ENCODE data around the gene U2SURP. TPM values are rescaled to one million over a fixed set of nuclear protein-coding genes. Genes with fewer than 3 reads are reported as not detected.

Gene U2SURP
- total RNA-seq, 1 donor from 2014 or later = 68.6 TPM

DNA sequence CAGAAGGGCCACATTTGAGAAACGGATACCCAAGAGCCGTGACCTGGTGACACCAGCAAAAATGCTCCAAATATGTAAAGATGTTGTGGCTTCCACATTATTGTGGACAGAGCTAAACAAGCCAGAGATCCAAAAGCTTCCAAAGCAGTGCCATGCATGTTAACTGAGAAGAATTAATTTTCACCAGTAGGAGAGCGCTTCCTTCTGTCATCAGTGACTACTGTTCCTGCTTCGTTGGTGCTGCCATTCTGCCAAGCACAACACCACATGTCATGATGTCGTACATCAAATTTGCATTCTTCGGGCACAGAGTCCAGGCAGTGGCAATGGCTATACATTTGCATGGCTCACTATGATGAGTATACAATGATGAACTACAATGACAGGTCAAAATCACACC is 99.1 kb downstream of the U2SURP start:
- no peak overlapping the region for H3K27ac ChIP-seq
- H3K36me3 ChIP-seq = no peaks in the 10 kb centered on the region
- no peak overlapping the region for H3K4me3 ChIP-seq
- DNase-seq (ENCODE audit: low spot score in 2 of 2) = no peak
- no peaks in the 10 kb centered on the region for H3K27me3 ChIP-seq
- no peaks in the 10 kb centered on the region for H3K4me1 ChIP-seq
- TF ChIP-seq, protein P1, sequence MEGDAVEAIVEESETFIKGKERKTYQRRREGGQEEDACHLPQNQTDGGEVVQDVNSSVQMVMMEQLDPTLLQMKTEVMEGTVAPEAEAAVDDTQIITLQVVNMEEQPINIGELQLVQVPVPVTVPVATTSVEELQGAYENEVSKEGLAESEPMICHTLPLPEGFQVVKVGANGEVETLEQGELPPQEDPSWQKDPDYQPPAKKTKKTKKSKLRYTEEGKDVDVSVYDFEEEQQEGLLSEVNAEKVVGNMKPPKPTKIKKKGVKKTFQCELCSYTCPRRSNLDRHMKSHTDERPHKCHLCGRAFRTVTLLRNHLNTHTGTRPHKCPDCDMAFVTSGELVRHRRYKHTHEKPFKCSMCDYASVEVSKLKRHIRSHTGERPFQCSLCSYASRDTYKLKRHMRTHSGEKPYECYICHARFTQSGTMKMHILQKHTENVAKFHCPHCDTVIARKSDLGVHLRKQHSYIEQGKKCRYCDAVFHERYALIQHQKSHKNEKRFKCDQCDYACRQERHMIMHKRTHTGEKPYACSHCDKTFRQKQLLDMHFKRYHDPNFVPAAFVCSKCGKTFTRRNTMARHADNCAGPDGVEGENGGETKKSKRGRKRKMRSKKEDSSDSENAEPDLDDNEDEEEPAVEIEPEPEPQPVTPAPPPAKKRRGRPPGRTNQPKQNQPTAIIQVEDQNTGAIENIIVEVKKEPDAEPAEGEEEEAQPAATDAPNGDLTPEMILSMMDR (IDR thresholded peaks at IDR 0.05) = no peak
- intact Hi-C loops (cut with DNase I) = no loop called here
- H3K9me3 ChIP-seq = peaks cover 2 to 11% of the 10 kb centered on the region in 2 donors

DNA sequence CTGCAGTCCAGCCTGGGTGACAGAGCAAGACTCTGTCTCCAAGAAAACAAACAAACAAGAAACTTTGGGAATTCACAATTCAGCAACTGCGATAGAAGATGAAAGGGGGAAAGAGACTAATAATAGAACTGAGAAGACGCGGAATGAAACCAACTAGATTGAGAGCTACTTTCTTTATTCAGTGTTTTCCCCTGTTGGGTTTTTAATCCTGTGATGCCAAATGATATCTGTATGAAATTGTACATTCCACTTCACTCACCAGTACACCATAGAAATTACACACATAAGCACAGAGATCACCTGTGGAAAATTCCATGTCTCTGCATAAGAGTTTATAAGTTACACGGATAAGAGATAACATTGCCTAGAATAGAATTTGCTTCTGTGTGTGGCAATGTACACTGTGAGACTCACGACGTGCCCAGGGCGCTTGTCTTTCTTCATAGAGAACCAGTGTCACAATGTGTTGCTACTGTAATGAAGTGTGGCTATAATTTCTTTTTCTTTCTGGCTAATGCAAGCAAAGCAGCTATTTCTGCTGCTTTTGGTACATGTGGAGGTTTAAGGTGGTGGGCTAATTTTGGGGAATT is 100.5 kb downstream of the U2SURP start:
- H3K27me3 ChIP-seq = no peaks in the 10 kb centered on the region
- no peaks in the 10 kb centered on the region for H3K36me3 ChIP-seq
- no peak for DNase-seq (ENCODE audit: low spot score in 2 of 2)
- H3K27ac ChIP-seq = no peak overlapping the region
- intact Hi-C loops (cut with DNase I) = no loop called here
- H3K4me3 ChIP-seq = no peak overlapping the region
- H3K4me1 ChIP-seq = no peaks in the 10 kb centered on the region
- peaks cover 5 to 16% of the 10 kb centered on the region in 2 donors for H3K9me3 ChIP-seq
- TF ChIP-seq, protein P1 (IDR thresholded peaks at IDR 0.05) = no peak

GRCh38 chr3:143103652-143104051 is 102.3 kb downstream of the U2SURP start:
- H3K4me3 ChIP-seq = no peak overlapping the region
- peaks cover 5 to 16% of the 10 kb centered on the region in 2 donors for H3K9me3 ChIP-seq
- TF ChIP-seq, protein P1 (IDR thresholded peaks at IDR 0.05) = no peak
- no peak for DNase-seq (ENCODE audit: low spot score in 2 of 2)
- no peak overlapping the region for H3K27ac ChIP-seq
- no peaks in the 10 kb centered on the region for H3K4me1 ChIP-seq
- intact Hi-C loops (cut with DNase I) = no loop called here
- H3K36me3 ChIP-seq = no peaks in the 10 kb centered on the region
- no peaks in the 10 kb centered on the region for H3K27me3 ChIP-seq

- H3K4me3 ChIP-seq = no peak overlapping the region
- no peak for DNase-seq (ENCODE audit: low spot score in 2 of 2)
- no peaks in the 10 kb centered on the region for H3K27me3 ChIP-seq
- no peak overlapping the region for H3K27ac ChIP-seq
- intact Hi-C loops (cut with DNase I) = no loop called here
- no peaks in the 10 kb centered on the region for H3K4me1 ChIP-seq
- H3K36me3 ChIP-seq = no peaks in the 10 kb centered on the region
- TF ChIP-seq, protein P1 (IDR thresholded peaks at IDR 0.05) = no peak
- H3K9me3 ChIP-seq = peaks cover 5 to 16% of the 10 kb centered on the region in 2 donors
Measured at GRCh38 chr3:143105170-143105569, 103.8 kb downstream of the U2SURP start.

DNA sequence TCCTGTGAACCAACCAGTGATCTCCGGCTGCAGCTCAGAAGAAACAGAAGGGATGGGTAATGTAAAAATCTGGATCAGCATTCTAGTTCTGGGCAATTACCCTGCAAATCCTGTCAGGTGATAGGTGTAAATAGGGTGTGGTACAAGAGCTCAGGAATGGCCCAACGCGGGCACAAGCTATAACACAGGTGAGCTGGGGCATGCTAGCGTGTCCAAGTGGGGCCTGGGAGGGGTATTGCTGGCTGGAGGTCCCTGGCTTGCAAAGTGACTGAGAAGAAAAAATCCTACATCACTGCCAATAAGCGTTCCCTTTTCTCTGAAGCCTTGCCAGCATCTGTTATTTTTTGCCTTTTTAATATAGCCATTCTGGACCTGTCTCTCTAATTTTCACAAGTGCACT is 108.5 kb downstream of the U2SURP start:
- no peak for DNase-seq (ENCODE audit: low spot score in 2 of 2)
- peaks cover 5 to 11% of the 10 kb centered on the region in 2 donors for H3K9me3 ChIP-seq
- H3K4me1 ChIP-seq = no peaks in the 10 kb centered on the region
- intact Hi-C loops (cut with DNase I) = no loop called here
- TF ChIP-seq, protein P1 (IDR thresholded peaks at IDR 0.05) = no peak
- no peak overlapping the region for H3K4me3 ChIP-seq
- no peaks in the 10 kb centered on the region for H3K27me3 ChIP-seq
- H3K36me3 ChIP-seq = no peaks in the 10 kb centered on the region
- H3K27ac ChIP-seq = no peak overlapping the region

Other genes starting within 250 kb of the U2SURP start
- 58.1 TPM for gene PCOLCE2, start 112.5 kb upstream of the U2SURP start, total RNA-seq
- not detected for gene PAQR9, start 37.9 kb upstream of the U2SURP start, total RNA-seq
- gene CHST2, start 118.2 kb downstream of the U2SURP start, total RNA-seq = 16.6 TPM

Measured in ascending aorta (tissue), 2 donors.